HG03064 (cell line): ENCODE results near the gene PPM1H.
A peak's percentile ranks its signal among the peaks of the same experiment; 100 is the strongest.
"Not testable (repeated sequence)": the region's sequence is repeated elsewhere in the genome, so short reads cannot be mapped to it uniquely, and the experiment has no call there.

Experiments
- ATAC-seq: cut with Tn5 transposase; IDR thresholded peaks from one replicate; pipeline ENCODE4 v1.9.1; 2021; ENCODE audit warnings: low read depth; ENCODE audit not compliant: unreplicated experiment

Gene PPM1H

GRCh38 chr12:62934799-62935674 lies at the start of gene PPM1H:
PPM1H (minus strand) TSS chr12:62935150; CDS start chr12:62934736, 414 bp downstream.
- ATAC-seq: peak; percentile 72

GRCh38 chr12:62983594-62983993 lies 48.6 kb upstream of the PPM1H start:
- ATAC-seq: no peak

- ATAC-seq: no peak
These were observed 43.8 kb upstream of the PPM1H start for GRCh38 chr12:62978768-62979167.

GRCh38 chr12:62977883-62978282 lies 42.9 kb upstream of the PPM1H start:
- no peak for ATAC-seq

GRCh38 chr12:62977418-62977817 lies 42.5 kb upstream of the PPM1H start:
- no peak for ATAC-seq

- no peak for ATAC-seq
These were observed 41.2 kb upstream of the PPM1H start for GRCh38 chr12:62976110-62976662.

GRCh38 chr12:62971769-62972525 lies 37.0 kb upstream of the PPM1H start:
- no peak for ATAC-seq

- no peak for ATAC-seq
These were observed 34.7 kb upstream of the PPM1H start for GRCh38 chr12:62969695-62970094.

GRCh38 chr12:62967701-62968100 lies 32.8 kb upstream of the PPM1H start:
- no peak for ATAC-seq

GRCh38 chr12:62966990-62967506 lies 32.1 kb upstream of the PPM1H start:
- no peak for ATAC-seq

GRCh38 chr12:62966446-62966989 lies 31.6 kb upstream of the PPM1H start:
- not testable (repeated sequence) for ATAC-seq

- not testable (repeated sequence) for ATAC-seq
These were observed 30.8 kb upstream of the PPM1H start for GRCh38 chr12:62965700-62966099.

GRCh38 chr12:62965242-62965641 lies 30.3 kb upstream of the PPM1H start:
- ATAC-seq: not testable (repeated sequence)

- no peak for ATAC-seq
These were observed 28.6 kb upstream of the PPM1H start for GRCh38 chr12:62963486-62964041.

GRCh38 chr12:62960324-62960723 lies 25.4 kb upstream of the PPM1H start:
- no peak for ATAC-seq

GRCh38 chr12:62959745-62960144 lies 24.8 kb upstream of the PPM1H start:
- ATAC-seq: no peak

GRCh38 chr12:62957233-62957953 lies 22.4 kb upstream of the PPM1H start:
- ATAC-seq: no peak

GRCh38 chr12:62955678-62956077 lies 20.7 kb upstream of the PPM1H start:
- no peak for ATAC-seq

- no peak for ATAC-seq
These were observed 15.4 kb upstream of the PPM1H start for GRCh38 chr12:62950317-62950716.

GRCh38 chr12:62948123-62948522 lies 13.2 kb upstream of the PPM1H start:
- no peak for ATAC-seq
